ENCODE results near the gene FDX2. TPM values are rescaled to one million over a fixed set of nuclear protein-coding genes. Genes with fewer than 3 reads are reported as not detected.

Gene FDX2
- total and polyA plus RNA-seq, 2 donors (not counting 1 experiment from before 2014, with no cell fraction given) = 13.9 to 21.5 TPM

DNA sequence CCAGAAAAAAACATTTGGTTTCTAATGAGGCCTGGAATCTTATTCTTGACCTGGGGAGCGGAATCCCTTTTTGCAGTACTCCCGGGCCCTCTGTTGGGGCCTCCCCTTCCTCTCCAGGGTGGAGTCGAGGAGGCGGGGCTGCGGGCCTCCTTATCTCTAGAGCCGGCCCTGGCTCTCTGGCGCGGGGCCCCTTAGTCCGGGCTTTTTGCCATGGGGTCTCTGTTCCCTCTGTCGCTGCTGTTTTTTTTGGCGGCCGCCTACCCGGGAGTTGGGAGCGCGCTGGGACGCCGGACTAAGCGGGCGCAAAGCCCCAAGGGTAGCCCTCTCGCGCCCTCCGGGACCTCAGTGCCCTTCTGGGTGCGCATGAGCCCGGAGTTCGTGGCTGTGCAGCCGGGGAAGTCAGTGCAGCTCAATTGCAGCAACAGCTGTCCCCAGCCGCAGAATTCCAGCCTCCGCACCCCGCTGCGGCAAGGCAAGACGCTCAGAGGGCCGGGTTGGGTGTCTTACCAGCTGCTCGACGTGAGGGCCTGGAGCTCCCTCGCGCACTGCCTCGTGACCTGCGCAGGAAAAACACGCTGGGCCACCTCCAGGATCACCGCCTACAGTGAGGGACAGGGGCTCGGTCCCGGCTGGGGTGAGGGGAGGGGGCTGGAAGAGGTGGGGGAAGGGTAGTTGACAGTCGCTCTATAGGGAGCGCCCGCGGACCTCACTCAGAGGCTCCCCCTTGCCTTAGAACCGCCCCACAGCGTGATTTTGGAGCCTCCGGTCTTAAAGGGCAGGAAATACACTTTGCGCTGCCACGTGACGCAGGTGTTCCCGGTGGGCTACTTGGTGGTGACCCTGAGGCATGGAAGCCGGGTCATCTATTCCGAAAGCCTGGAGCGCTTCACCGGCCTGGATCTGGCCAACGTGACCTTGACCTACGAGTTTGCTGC lies 28.7 kb downstream of the FDX2 start, which contains the start of gene ICAM4:
ICAM4 (plus strand) TSS at position 153 of the 935 bp plus-strand sequence; CDS start at position 211, 58 bp downstream.
- Histone ChIP-seq H3K4me1 (ENCODE audit: control insufficient read depth in 2 of 2, insufficient read depth in 2 of 2, low read length in 2 of 2) (peaks cover 61% of the 10 kb centered on the region in 2 donors), H3K9ac (ENCODE audit: low read length) (peak within 1 kb of the TSS; percentile 9), H2AFZ (ENCODE audit: insufficient read depth, low read depth, low read length, poor library complexity, severe bottlenecking) (peak within 1 kb of the TSS; percentile 32), H3K79me2 (ENCODE audit: control insufficient read depth, insufficient read depth, low read length) (no peaks in the 10 kb centered on the region), H3K36me3 (replicated peaks in 1 of 2; ENCODE audit: control extremely low read depth in 1 of 2, control insufficient read depth in 1 of 2, extremely low read depth in 1 of 2, insufficient read depth in 2 of 2, low read length in 1 of 2) (peaks cover 2 to 33% of the 10 kb centered on the region in 2 experiments), H3K27me3 (replicated peaks in 1 of 4; ENCODE audit: control extremely low read depth in 1 of 4, control insufficient read depth in 3 of 4, insufficient read depth in 4 of 4, low read length in 3 of 4) (peaks cover 0 to 53% (median 33%) of the 10 kb centered on the region in 4 experiments), H3K4me3 (ENCODE audit: control extremely low read depth in 1 of 5, extremely low read depth in 1 of 5, insufficient read depth in 1 of 5, low read depth in 2 of 5, low read length in 4 of 5) (peak within 1 kb of the TSS in 3 of 5 experiments; percentile 18 to 23 (median 19)), H3K4me2 (replicated peaks; ENCODE audit: low read depth, low read length, poor library complexity, severe bottlenecking) (peak within 1 kb of the TSS; percentile 96), H3K9me3 (ENCODE audit: control extremely low read depth in 1 of 3, control insufficient read depth in 2 of 3, insufficient read depth in 1 of 3, low read length in 2 of 3) (peaks cover 0 to 36% (median 0%) of the 10 kb centered on the region in 3 donors), H4K20me1 (ENCODE audit: control insufficient read depth, insufficient read depth, low read length, poor library complexity, severe bottlenecking) (peaks cover 16% of the 10 kb centered on the region), H3K27ac (ENCODE audit: low read length in 2 of 2) (no peak within 1 kb of the TSS)
- DNase-seq (peak; percentile 66), ATAC-seq (ENCODE audit: low read depth) (no peak)
- intact Hi-C loops (cut with micrococcal nuclease) = loop anchor here (2.0 kb wide), 1 partner anchor 16 kb away; the partner anchor contains the start of gene ICAM1
- peak within 1 kb of the TSS; percentile 71 for H3K27ac Mint-ChIP-seq
- 5% methylated on average over 59 of the region's 59 CpGs for WGBS (ENCODE audit: insufficient coverage)
- ChIA-PET POLR2A (interaction anchor here (0.6 to 5.4 kb wide), 3 partner anchors 9 to 62 kb away, joined by 3 to 27 read pairs (median 3); partner anchors contain the start of gene ICAM1), CTCF (interaction anchor here (0.9 to 8.5 kb wide), 6 partner anchors 15 to 127 kb away, joined by 3 to 116 read pairs (median 8); partner anchors contain the start of genes ICAM1 and TYK2)
- H3K9me3 Mint-ChIP-seq (ENCODE audit: insufficient read depth) = no peaks in the 10 kb centered on the region
- peak within 1 kb of the TSS; percentile 77 for H3K4me3 Mint-ChIP-seq
- H3K27me3 Mint-ChIP-seq = peaks cover 22% of the 10 kb centered on the region
- TF ChIP-seq, protein P1, sequence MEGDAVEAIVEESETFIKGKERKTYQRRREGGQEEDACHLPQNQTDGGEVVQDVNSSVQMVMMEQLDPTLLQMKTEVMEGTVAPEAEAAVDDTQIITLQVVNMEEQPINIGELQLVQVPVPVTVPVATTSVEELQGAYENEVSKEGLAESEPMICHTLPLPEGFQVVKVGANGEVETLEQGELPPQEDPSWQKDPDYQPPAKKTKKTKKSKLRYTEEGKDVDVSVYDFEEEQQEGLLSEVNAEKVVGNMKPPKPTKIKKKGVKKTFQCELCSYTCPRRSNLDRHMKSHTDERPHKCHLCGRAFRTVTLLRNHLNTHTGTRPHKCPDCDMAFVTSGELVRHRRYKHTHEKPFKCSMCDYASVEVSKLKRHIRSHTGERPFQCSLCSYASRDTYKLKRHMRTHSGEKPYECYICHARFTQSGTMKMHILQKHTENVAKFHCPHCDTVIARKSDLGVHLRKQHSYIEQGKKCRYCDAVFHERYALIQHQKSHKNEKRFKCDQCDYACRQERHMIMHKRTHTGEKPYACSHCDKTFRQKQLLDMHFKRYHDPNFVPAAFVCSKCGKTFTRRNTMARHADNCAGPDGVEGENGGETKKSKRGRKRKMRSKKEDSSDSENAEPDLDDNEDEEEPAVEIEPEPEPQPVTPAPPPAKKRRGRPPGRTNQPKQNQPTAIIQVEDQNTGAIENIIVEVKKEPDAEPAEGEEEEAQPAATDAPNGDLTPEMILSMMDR (IDR thresholded peaks at IDR 0.05) = no peak
- TF ChIP-seq EZH2 (IDR thresholded peaks at IDR 0.05; ENCODE audit: borderline replicate concordance, insufficient read depth, low read depth, low read length, poor library complexity, severe bottlenecking) = no peak
- peaks cover 58% of the 10 kb centered on the region for H3K4me1 Mint-ChIP-seq

Measured in B cell (primary cell).